H9 (cell line): Measurements from ENCODE around the gene SH3TC1. TPM values are rescaled to one million over a fixed set of nuclear protein-coding genes. Genes with fewer than 3 reads are reported as not detected.

Source experiments
- DNase-seq: peaks from one replicate; pipeline ENCODE4 v3.0.0-alpha.2; 2017
- H2AFZ ChIP-seq: one replicate; pipeline ENCODE4 v1.6.1; 2013; ENCODE audit warnings: mild to moderate bottlenecking, low read length, control low read depth, moderate library complexity
- H2AK5ac ChIP-seq: 2 replicates; pipeline ENCODE4 v1.6.1; 2013; ENCODE audit warnings: low read length, control low read depth, mixed read lengths; ENCODE audit not compliant: insufficient read length
- H2BK120ac ChIP-seq: one replicate; pipeline ENCODE4 v1.6.1; 2013; ENCODE audit warnings: low read depth, mild to moderate bottlenecking, low read length, control low read depth, inconsistent platforms; ENCODE audit not compliant: poor library complexity, severe bottlenecking
- H2BK12ac ChIP-seq: 2 replicates; pipeline ENCODE4 v1.6.1; 2013; ENCODE audit warnings: low read length, control low read depth, mixed read lengths, low read depth; ENCODE audit not compliant: insufficient read length
- H2BK15ac ChIP-seq: 2 replicates; pipeline ENCODE4 v1.6.1; 2013; ENCODE audit warnings: low read depth, low read length, control low read depth
- H2BK20ac ChIP-seq: one replicate; pipeline ENCODE4 v1.6.1; 2013; ENCODE audit warnings: low read depth, mild to moderate bottlenecking, low read length, control low read depth, inconsistent platforms; ENCODE audit not compliant: poor library complexity, severe bottlenecking
- H2BK5ac ChIP-seq: 2 replicates; pipeline ENCODE4 v1.6.1; 2013; ENCODE audit warnings: low read length, control low read depth, mixed read lengths; ENCODE audit not compliant: insufficient read length
- H3K14ac ChIP-seq: 2 replicates; pipeline ENCODE4 v1.6.1; 2013; ENCODE audit warnings: low read length, control low read depth; ENCODE audit not compliant: insufficient read depth
- H3K18ac ChIP-seq: 2 replicates; pipeline ENCODE4 v1.6.1; 2013; ENCODE audit warnings: low read depth, mild to moderate bottlenecking, mixed read lengths, low read length, control low read depth; ENCODE audit not compliant: insufficient read length
- H3K23ac ChIP-seq: 2 replicates; pipeline ENCODE4 v1.6.1; 2013; ENCODE audit warnings: low read length, control low read depth, mixed read lengths, low read depth; ENCODE audit not compliant: insufficient read length
- H3K23me2 ChIP-seq: 2 replicates; pipeline ENCODE4 v1.6.1; 2013; ENCODE audit warnings: low read depth, mild to moderate bottlenecking, mixed read lengths, low read length, control low read depth; ENCODE audit not compliant: insufficient read length, poor library complexity, severe bottlenecking
- H3K27ac ChIP-seq: 2 replicates; pipeline ENCODE4 v1.5.1; 2013; ENCODE audit warnings: low read length, control low read depth, mixed read lengths, low read depth; ENCODE audit not compliant: insufficient read length
- H3K27me3 ChIP-seq: 2 replicates; pipeline ENCODE4 v1.6.1; 2013; ENCODE audit warnings: low read length, control low read depth, inconsistent platforms; ENCODE audit not compliant: insufficient read depth
- H3K4ac ChIP-seq: 2 replicates; pipeline ENCODE4 v1.6.1; 2013; ENCODE audit warnings: low read depth, mild to moderate bottlenecking, control low read depth, inconsistent platforms, low read length, moderate library complexity
- H3K4me1 ChIP-seq: 2 replicates; pipeline ENCODE4 v1.6.1; 2013; ENCODE audit warnings: low read length, control low read depth, inconsistent platforms; ENCODE audit not compliant: insufficient read depth
- H3K4me2 ChIP-seq: 2 replicates; pipeline ENCODE4 v1.6.1; 2013; ENCODE audit warnings: low read length, control low read depth, mixed read lengths; ENCODE audit not compliant: insufficient read length, insufficient read depth
- H3K56ac ChIP-seq: 2 replicates; pipeline ENCODE4 v1.6.1; 2013; ENCODE audit warnings: low read depth, mild to moderate bottlenecking, mixed read lengths, low read length, control low read depth; ENCODE audit not compliant: insufficient read length
- H3K79me1 ChIP-seq: 2 replicates; pipeline ENCODE4 v1.6.1; 2013; ENCODE audit warnings: low read depth, mild to moderate bottlenecking, moderate library complexity, low read length, control low read depth, inconsistent platforms; ENCODE audit not compliant: insufficient read depth, poor library complexity, severe bottlenecking
- H3K79me2 ChIP-seq: 2 replicates; pipeline ENCODE4 v1.6.1; 2013; ENCODE audit warnings: low read length, control low read depth, inconsistent platforms; ENCODE audit not compliant: insufficient read depth
- H3K9ac ChIP-seq: 2 replicates; pipeline ENCODE4 v1.6.1; 2013; ENCODE audit warnings: low read length, control low read depth, mixed read lengths; ENCODE audit not compliant: insufficient read length; ENCODE audit errors: extremely low read depth
- H3K9me3 ChIP-seq: one replicate; pipeline ENCODE4 v1.6.1; 2013; ENCODE audit warnings: low read depth, low read length, inconsistent platforms; ENCODE audit not compliant: control insufficient read depth
- H3T11ph ChIP-seq: one replicate; pipeline ENCODE4 v1.6.1; 2013; ENCODE audit warnings: mild to moderate bottlenecking, low read length, control low read depth, inconsistent platforms
- H4K20me1 ChIP-seq: one replicate; pipeline ENCODE4 v1.6.1; 2013; ENCODE audit not compliant: control insufficient read depth, insufficient read length, insufficient read depth
- H4K5ac ChIP-seq: 2 replicates; pipeline ENCODE4 v1.6.1; 2013; ENCODE audit warnings: low read depth, mild to moderate bottlenecking, mixed read lengths, low read length, control low read depth; ENCODE audit not compliant: insufficient read length
- H4K8ac ChIP-seq: replicated peaks from 2 replicates; pipeline ENCODE4 v1.6.1; 2013; ENCODE audit warnings: low read length, control low read depth, mixed read lengths, low read depth; ENCODE audit not compliant: insufficient read length
- H4K91ac ChIP-seq: 2 replicates; pipeline ENCODE4 v1.6.1; 2013; ENCODE audit warnings: low read depth, mild to moderate bottlenecking, moderate library complexity, mixed read lengths, low read length, control low read depth; ENCODE audit not compliant: insufficient read length
- H3K27ac Mint-ChIP-seq, 3 experiments: 2 replicates in 2 of 3; 3 replicates in 1 of 3; pipeline ENCODE4 v1.8.0; 2020 to 2021; ENCODE audit warnings: mixed read lengths in 3 of 3, mild to moderate bottlenecking in 1 of 3, moderate library complexity in 1 of 3
- H3K27me3 Mint-ChIP-seq: 2 replicates; pipeline ENCODE4 v1.8.0; 2021; ENCODE audit warnings: low read depth, mild to moderate bottlenecking, moderate library complexity, mixed read lengths
- H3K36me3 Mint-ChIP-seq, 3 experiments: 2 replicates in 2 of 3; 3 replicates in 1 of 3; pipeline ENCODE4 v1.8.0; 2020 to 2021; ENCODE audit warnings: low read depth in 3 of 3, mixed read lengths in 3 of 3; ENCODE audit not compliant: insufficient read depth in 1 of 3
- H3K4me1 Mint-ChIP-seq, 2 experiments: 2 replicates each; pipeline ENCODE4 v1.8.0; 2020; ENCODE audit warnings: mixed read lengths in 2 of 2
- H3K4me3 Mint-ChIP-seq, 2 experiments: 2 replicates in 1 of 2; 3 replicates in 1 of 2; pipeline ENCODE4 v1.8.0; 2020 to 2021; ENCODE audit warnings: mild to moderate bottlenecking in 2 of 2, mixed read lengths in 2 of 2, moderate library complexity in 1 of 2
- H3K9me3 Mint-ChIP-seq, 2 experiments: 2 replicates in 1 of 2; 3 replicates in 1 of 2; pipeline ENCODE4 v1.8.0; 2020; ENCODE audit warnings: mild to moderate bottlenecking in 2 of 2, mixed read lengths in 2 of 2, moderate library complexity in 1 of 2
- CTCF ChIP-seq: fragments of 200-600 bp; sonication (generic); conservative IDR thresholded peaks from 3 replicates; pipeline ENCODE4 v1.8.0; 2021; ENCODE audit warnings: antibody characterized with exemption, mild to moderate bottlenecking
- WGBS: extraction: QIAGEN DNeasy Blood & Tissue Kit; methylation state at CpG from one replicate; pipeline ENCODE4 v1.1.7; 2013; ENCODE audit warnings: missing lambda C conversion rate, low lambda C conversion rate, mixed read lengths; ENCODE audit not compliant: insufficient read length; ENCODE audit errors: extremely low coverage; 5-methylcytosine and 5-hydroxymethylcytosine counted together
- total RNA-seq: library from RNA; stranded (reverse); gene quantifications from 2 replicates; pipeline ENCODE4 v1.2.1, GENCODE V29; 2021

The SH3TC1 gene
- total RNA-seq, 1 experiment from 2014 or later: 0.74 TPM

- H3K4me2 ChIP-seq: peak overlapping the region; percentile 90
- H4K5ac ChIP-seq: no peak overlapping the region
- H3K4ac ChIP-seq: no peak overlapping the region
- Mint-ChIP-seq H3K36me3 (no peaks in the 10 kb centered on the region), H3K27ac (no peak overlapping the region), H3K9me3 (no peaks in the 10 kb centered on the region), H3K27me3 (peaks cover 56% of the 10 kb centered on the region), H3K4me1 (peaks cover 12% of the 10 kb centered on the region in 2 experiments), H3K4me3 (peak overlapping the region; percentile 78 to 93)
- H3K27me3 ChIP-seq: peaks cover 8% of the 10 kb centered on the region; the same call in 1 of the 2 replicates
- H4K91ac ChIP-seq: no peak overlapping the region
- no peaks in the 10 kb centered on the region for H3K79me1 ChIP-seq
- no peaks in the 10 kb centered on the region for H3K79me2 ChIP-seq
- WGBS: no CpG with 5 or more reads among the region's 13 CpGs
- no peak overlapping the region for H2BK15ac ChIP-seq
- H2BK120ac ChIP-seq: no peak overlapping the region
- H3K56ac ChIP-seq: no peak overlapping the region
- DNase-seq: no peak
- no peaks in the 10 kb centered on the region for H4K20me1 ChIP-seq
- H3K9me3 ChIP-seq: no peaks in the 10 kb centered on the region
- no peak overlapping the region for H4K8ac ChIP-seq
- H2BK5ac ChIP-seq: no peak overlapping the region
- H2BK20ac ChIP-seq: no peak overlapping the region
- no peak overlapping the region for H2AFZ ChIP-seq
- no peaks in the 10 kb centered on the region for H3K4me1 ChIP-seq
- H3K23ac ChIP-seq: no peak overlapping the region
- no peak overlapping the region for H2AK5ac ChIP-seq
- H3T11ph ChIP-seq: no peak overlapping the region
- no peak overlapping the region for H3K27ac ChIP-seq
- no peak overlapping the region for H3K18ac ChIP-seq
- H3K9ac ChIP-seq: no peak overlapping the region
- no peak overlapping the region for H3K14ac ChIP-seq
- no peak for TF ChIP-seq CTCF
- no peak overlapping the region for H2BK12ac ChIP-seq
- peaks cover 9% of the 10 kb centered on the region for H3K23me2 ChIP-seq
These were observed 39.4 kb upstream of the SH3TC1 start for GRCh38 chr4:8159537-8160232.
